NCI-H2227 treated with DMSO at 0.1 percent for 48 hours (cell line): ENCODE measurements around the gene GNAS-AS1.
"Not testable (repeated sequence)": the region's sequence is repeated elsewhere in the genome, so short reads cannot be mapped to it uniquely, and the experiment has no call there.

Experiments
- DNase-seq: peaks from one replicate; lab custom pipeline; 2025; lab: John Stamatoyannopoulos, UW

Gene GNAS-AS1

GRCh38 chr20:58835231-58835630 lies 15.5 kb downstream of the GNAS-AS1 start:
- DNase-seq: no peak

DNA sequence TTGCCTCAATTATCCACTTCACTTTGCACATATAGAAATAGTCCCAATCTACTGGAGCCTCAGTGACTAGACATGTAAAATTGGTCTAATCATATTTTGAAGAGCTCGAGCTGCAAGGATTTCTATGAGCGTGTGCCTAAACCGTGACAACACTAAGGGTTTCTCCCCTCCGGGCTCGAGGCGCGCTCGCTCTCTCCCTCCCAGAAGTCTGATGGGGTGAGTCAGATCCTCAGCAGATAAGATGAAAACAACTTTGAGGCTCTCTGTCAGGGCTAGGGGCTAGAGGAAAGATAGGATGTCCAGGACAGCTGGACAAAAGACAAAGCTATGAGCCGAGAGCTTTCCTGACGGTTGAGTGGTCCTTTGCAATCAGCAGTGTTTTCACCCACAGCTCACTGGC lies 16.8 kb downstream of the GNAS-AS1 start:
- no peak for DNase-seq

- no peak for DNase-seq
These were observed 18.2 kb downstream of the GNAS-AS1 start for GRCh38 chr20:58832457-58832856.

GRCh38 chr20:58829531-58829941 lies 21.2 kb downstream of the GNAS-AS1 start:
- DNase-seq: no peak

- DNase-seq: not testable (repeated sequence)
These were observed 21.9 kb downstream of the GNAS-AS1 start for GRCh38 chr20:58828804-58829203.

GRCh38 chr20:58828136-58828535 lies 22.6 kb downstream of the GNAS-AS1 start:
- DNase-seq: no peak

GRCh38 chr20:58826271-58826670 lies 24.4 kb downstream of the GNAS-AS1 start:
- DNase-seq: no peak

- DNase-seq: no peak
These were observed 25.3 kb downstream of the GNAS-AS1 start for GRCh38 chr20:58825450-58825849.

DNA sequence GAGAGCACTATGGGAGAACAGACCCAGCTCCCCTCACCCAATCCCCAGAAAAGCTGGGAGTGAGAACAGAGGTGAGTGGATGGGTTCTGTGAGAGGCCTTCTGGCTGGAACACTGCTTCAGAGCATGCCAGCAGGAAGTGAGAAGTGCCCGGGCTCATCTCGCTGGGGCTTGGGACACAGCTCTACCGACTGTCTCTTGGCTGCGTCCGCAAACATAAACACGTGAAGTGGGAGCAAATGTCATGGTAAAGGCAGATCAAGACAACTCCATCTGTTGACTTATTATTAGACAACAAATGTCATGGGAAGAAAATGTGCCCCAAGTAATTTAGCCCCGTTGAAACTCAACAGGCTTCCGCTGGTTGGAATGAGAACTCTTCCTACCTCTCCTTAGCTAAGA lies 25.9 kb downstream of the GNAS-AS1 start:
- no peak for DNase-seq

- no peak for DNase-seq
These were observed 27.7 kb downstream of the GNAS-AS1 start for GRCh38 chr20:58822748-58823730.

DNA sequence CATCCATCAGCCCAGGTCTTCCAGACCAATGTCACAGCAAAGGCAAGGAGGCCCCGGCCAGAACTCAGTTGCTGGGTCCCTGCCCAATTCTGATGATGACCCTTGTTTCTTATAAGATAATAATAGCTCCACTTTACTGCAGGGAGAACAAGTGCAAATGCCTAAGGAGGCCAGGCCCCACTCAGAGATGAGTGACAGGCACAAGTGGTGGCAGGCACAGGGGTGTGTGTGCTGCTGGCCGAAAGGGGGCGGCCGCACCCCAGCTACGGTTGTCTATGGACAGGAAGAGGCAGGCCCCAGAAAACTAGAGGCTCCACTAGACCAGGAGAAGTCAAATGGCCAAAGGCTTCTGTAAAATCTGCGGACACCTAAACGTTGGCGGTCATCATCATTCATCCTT lies 28.6 kb downstream of the GNAS-AS1 start:
- DNase-seq: no peak

DNA sequence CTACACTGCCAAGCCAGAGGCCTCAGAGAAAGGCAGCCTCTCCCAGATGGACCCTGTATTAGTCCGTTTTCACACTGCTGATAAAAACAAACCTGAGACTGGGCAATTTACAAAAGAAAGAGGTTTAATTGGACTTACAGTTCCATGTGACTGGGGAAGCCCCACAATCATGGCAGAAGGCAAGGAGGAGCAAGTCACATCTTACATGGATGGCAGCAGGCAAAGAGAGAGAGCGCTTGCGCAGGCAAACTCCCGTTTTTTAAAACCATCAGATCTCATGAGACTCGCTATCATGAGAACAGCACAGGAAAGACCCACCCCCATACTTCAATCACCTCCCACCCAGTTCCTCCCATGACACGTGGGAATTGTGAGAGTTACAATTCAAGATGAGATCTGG lies 30.2 kb downstream of the GNAS-AS1 start:
- not testable (repeated sequence) for DNase-seq

GRCh38 chr20:58819921-58820320 lies 30.8 kb downstream of the GNAS-AS1 start:
- no peak for DNase-seq

GRCh38 chr20:58818586-58819285 lies 32.0 kb downstream of the GNAS-AS1 start:
- DNase-seq: no peak

DNA sequence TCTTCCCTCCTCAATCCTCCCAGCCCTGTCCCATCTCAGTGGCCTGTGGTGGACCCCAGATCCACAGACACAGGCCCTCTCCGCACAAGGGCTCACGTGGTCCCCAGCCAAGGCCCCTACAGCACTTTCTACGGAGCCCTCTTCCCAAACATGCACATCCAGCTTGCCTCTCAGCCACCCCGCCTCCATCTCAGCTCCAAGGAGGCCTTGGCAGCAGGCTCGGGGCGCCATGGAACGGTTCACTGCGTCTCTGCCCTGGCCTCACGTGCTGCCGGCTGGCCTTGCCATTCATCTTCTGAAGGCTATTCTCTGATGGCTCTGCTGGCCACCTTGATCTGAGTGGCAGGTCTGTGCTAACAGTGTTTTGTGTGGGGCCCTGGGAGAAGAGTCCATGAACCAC lies 33.0 kb downstream of the GNAS-AS1 start:
- no peak for DNase-seq

GRCh38 chr20:58816957-58817651 lies 33.6 kb downstream of the GNAS-AS1 start:
- no peak for DNase-seq

DNA sequence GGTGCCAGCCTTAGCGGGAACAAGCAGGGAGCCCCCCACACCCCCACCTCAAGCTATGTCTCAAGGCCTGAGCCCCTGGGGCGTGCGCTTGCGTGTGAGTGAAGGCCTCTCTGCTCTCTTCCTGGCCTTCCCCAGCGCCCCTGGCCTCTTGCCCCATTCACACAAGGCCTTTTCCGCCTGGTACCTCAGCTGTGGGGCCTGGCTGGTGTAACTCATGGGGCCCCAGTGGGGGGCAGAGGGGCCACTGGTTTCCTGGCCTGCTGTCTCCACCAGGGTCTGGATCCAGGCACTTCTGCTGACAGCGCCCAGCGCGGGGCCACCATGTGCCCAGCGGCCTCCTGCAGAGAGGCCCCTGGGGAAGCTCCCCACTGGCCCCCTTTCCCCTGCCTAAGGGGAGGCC lies 34.7 kb downstream of the GNAS-AS1 start:
- DNase-seq: no peak

- DNase-seq: no peak
These were observed 35.3 kb downstream of the GNAS-AS1 start for GRCh38 chr20:58815448-58815847.

DNA sequence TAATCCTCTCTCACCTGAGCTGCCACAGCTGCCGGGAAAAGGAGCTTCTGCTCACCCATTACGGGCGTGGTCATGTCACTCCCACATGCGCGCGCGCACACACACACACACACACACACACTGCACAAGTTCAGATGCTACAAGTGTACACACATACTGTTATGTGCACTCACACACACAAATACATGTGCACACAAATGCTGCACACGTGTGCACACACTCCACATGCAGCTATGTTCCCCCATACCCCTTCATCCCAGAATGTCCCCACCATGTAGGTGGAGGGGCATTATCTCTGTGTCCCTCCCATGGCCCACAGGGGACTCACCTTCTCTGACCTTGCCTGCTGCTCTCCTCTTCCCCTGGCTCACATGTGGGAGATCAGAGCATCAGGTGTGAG lies 37.3 kb downstream of the GNAS-AS1 start:
- no peak for DNase-seq

DNA sequence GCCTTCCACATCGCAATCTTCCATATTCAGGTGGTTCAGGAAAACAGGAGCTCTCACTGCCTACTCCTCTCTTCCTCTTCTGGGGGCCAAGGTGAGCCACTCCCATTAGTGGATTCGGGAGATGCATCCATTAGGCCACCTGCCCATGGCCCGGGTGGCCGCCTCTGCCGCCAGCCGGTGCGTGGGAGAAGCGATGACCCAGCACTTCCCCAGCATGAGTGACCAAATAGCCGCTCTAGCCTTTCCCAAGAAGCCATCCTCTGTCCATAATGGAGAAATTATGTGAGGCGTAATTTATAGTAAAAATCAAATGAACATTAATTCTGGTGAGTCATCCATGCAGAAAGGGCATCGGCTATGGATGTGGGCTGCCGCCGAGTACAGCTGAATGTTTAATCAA lies 39.4 kb downstream of the GNAS-AS1 start:
- no peak for DNase-seq

- DNase-seq: no peak
These were observed 39.8 kb downstream of the GNAS-AS1 start for GRCh38 chr20:58810879-58811250.

DNA sequence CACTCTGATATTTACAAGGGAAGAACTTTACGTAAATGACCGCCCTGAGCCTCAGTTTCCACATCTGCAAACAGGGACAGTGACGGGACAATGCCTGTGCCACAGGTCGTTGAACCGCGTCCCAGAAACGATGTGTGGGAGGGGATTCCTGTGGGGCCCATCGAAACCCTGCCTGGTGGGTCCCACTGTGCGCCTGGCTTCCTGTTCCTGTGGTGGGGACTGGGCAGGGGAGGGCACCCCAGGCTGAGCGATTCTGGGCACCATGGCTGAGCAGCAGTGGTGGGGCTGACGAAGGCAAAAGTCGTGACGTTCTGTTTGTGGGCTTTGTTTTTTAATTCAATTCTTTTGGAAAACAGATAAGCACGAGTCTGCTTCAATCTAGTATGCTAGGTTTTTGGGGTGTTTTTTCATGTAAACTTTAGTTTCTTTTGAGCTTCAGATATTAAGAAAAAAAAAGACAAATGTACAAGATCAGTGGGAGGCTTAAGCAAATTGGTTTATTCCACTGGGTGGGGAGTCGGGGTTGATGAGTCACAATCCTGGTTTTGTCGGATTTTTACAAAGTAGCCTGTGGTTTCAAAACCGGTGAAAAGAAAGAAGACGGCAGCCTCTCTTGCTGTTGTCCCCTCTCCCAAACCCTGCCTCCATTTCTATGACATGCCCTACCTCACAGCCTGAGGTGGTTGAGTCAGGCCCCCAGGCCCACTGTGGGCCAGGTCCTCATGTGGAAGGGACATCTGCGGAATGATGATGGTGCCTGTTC lies 40.4 kb downstream of the GNAS-AS1 start:
- no peak for DNase-seq
